SJSA1 (cell line): ENCODE data around the gene JARID2. TPM values are rescaled to one million over a fixed set of nuclear protein-coding genes. Genes with fewer than 3 reads are reported as not detected.

Experiments
- DNase-seq, 2 experiments: peaks; one replicate each; pipeline ENCODE4 v3.0.0-alpha.2; 2015 to 2020; ENCODE audit warnings: low spot score in 2 of 2, low read depth in 1 of 2
- H3K27ac ChIP-seq: fragments of 250-450 bp; sonication (Bioruptor Pico); 2 replicates; pipeline ENCODE4 v1.5.1; 2020; ENCODE audit warnings: mild to moderate bottlenecking, moderate library complexity
- H3K27me3 ChIP-seq: fragments of 250-450 bp; sonication (Bioruptor Pico); replicated peaks from 2 replicates; pipeline ENCODE4 v1.5.1; 2020; ENCODE audit warnings: mild to moderate bottlenecking, moderate library complexity
- H3K36me3 ChIP-seq: fragments of 250-450 bp; sonication (Bioruptor Pico); 2 replicates; pipeline ENCODE4 v1.5.1; 2020; ENCODE audit warnings: mild to moderate bottlenecking
- H3K4me1 ChIP-seq: fragments of 250-450 bp; sonication (Bioruptor Pico); replicated peaks from 2 replicates; pipeline ENCODE4 v1.6.1; 2021; ENCODE audit warnings: mild to moderate bottlenecking
- H3K4me3 ChIP-seq: fragments of 250-450 bp; sonication (Bioruptor Pico); 2 replicates; pipeline ENCODE4 v1.5.1; 2020; ENCODE audit warnings: mild to moderate bottlenecking
- H3K9me3 ChIP-seq: fragments of 250-450 bp; sonication (Bioruptor Pico); replicated peaks from 2 replicates; pipeline ENCODE4 v1.5.1; 2020; ENCODE audit warnings: mild to moderate bottlenecking
- total RNA-seq: library from RNA; depleted of rRNA; stranded (reverse); fragments of >200 nt; shearing (Covaris generic); gene quantifications from 2 replicates; pipeline ENCODE4 v1.2.3, GENCODE V29; 2014

The JARID2 gene
- total RNA-seq, 1 experiment from 2014 or later: 7.0 TPM

DNA sequence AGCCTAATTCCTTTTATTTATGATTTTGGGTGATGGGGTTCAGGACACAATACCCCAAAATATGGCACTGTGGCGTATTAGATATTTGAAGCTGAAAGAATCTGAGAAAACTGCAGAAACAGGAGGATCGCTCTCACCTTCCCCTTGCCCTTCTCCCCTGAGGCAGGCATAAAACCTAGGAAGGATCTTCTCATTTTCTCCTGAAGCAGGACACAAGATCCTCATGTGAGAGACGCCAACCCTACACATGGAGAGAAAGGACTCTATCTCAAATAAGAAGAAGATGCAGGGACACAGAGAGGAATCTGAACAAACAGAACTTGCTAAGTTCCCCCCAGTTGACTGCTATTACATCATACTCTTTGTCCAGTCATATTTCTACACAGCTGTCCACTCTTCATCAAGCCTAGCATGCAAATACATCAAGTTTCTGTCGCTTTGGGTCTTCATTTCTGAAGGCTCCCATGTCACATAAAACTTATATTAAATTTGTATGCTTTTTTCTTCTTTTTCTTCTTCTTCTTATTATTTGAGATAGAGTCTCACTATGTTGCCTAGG, 307.9 kb downstream of the JARID2 start:
- no peak overlapping the region for H3K4me3 ChIP-seq
- no peak overlapping the region for H3K27ac ChIP-seq
- no peaks in the 10 kb centered on the region for H3K36me3 ChIP-seq
- no peaks in the 10 kb centered on the region for H3K9me3 ChIP-seq
- H3K4me1 ChIP-seq: no peaks in the 10 kb centered on the region
- no peaks in the 10 kb centered on the region for H3K27me3 ChIP-seq
- no peak for DNase-seq

- Histone ChIP-seq H3K4me3 (no peak overlapping the region), H3K36me3 (no peaks in the 10 kb centered on the region), H3K4me1 (no peaks in the 10 kb centered on the region), H3K27ac (no peak overlapping the region), H3K27me3 (no peaks in the 10 kb centered on the region), H3K9me3 (no peaks in the 10 kb centered on the region)
- DNase-seq: no peak
Measured at GRCh38 chr6:15554728-15555100, 308.8 kb downstream of the JARID2 start.

DNA sequence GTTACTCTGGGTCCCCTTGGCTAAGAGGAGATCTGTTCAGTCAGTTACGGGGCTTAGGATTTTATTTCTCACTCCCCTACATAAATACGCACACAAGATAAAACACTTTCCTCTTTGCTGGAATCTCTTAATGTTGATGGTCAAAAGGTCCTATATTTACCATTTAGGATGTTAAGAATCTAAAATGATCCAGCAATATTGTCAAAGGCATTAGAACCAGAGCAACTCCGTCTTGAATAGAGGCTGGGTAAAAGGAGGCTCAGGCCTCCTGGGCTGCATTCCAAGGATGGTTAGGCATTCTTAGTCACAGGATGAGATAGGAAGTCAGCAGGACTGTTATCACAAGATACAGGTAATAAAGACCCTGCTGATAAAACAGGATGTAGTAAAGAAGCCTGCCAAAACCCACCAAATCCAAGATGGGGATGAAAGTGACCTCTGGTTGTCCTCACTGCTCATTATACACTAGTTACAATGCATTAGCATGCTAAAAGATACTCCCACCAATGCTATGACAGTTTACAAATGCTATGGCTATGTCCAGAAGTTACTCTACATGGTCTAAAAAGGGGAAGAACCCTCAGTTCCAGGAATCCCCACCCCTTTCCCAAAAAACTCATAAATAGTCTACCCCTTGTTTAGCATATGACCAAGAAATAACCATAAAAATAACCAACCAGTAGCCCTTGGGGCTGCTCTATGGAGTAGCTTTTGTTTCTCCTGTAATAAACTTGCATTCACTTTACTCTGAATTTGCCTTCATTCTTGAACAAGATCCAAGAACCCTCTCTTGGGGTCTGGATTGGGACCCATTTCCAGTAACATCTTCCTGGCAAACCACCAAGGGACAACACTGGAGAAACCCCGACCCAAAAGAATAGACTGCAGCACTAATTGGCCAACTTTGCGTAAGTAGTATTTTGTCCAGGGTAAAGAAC, 309.5 kb downstream of the JARID2 start:
- H3K36me3 ChIP-seq: no peaks in the 10 kb centered on the region
- no peaks in the 10 kb centered on the region for H3K27me3 ChIP-seq

GRCh38 chr6:15556711-15557110, 310.8 kb downstream of the JARID2 start:
- Histone ChIP-seq H3K9me3 (no peaks in the 10 kb centered on the region), H3K4me3 (no peak overlapping the region), H3K27ac (no peak overlapping the region), H3K4me1 (no peaks in the 10 kb centered on the region), H3K36me3 (no peaks in the 10 kb centered on the region), H3K27me3 (no peaks in the 10 kb centered on the region)
- no peak for DNase-seq

More for the DNA sequence above, 309.5 kb downstream of the JARID2 start:
- Histone ChIP-seq H3K4me1 (no peaks in the 10 kb centered on the region), H3K27ac (no peak overlapping the region), H3K9me3 (no peaks in the 10 kb centered on the region), H3K4me3 (no peak overlapping the region)
- DNase-seq: no peak

- Histone ChIP-seq H3K27ac (no peak overlapping the region), H3K36me3 (no peaks in the 10 kb centered on the region), H3K4me3 (no peak overlapping the region), H3K9me3 (no peaks in the 10 kb centered on the region), H3K4me1 (no peaks in the 10 kb centered on the region), H3K27me3 (no peaks in the 10 kb centered on the region)
- DNase-seq: no peak
Measured at GRCh38 chr6:15557174-15557573, 311.3 kb downstream of the JARID2 start.

DNA sequence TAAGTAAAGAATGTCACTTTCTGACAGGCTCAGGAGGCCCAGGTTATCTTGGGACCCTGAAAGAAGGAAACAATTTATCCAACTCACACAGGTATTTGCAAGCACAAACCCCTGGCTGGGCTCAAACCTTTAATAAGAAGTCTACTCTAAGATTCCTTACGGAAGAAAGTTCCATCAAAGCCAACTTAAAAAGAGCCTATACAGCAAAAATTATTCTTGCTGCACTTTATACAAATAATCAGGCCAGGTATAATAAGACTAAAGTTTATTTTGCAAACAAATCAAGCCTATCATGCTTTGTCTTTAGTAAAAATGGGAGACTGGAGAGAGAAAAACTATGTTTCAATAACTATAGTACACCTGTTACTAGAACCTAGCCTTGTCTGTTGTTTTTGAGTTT, 314.8 kb downstream of the JARID2 start:
- no peaks in the 10 kb centered on the region for H3K4me1 ChIP-seq
- no peaks in the 10 kb centered on the region for H3K27me3 ChIP-seq
- H3K9me3 ChIP-seq: no peaks in the 10 kb centered on the region
- DNase-seq: no peak
- H3K4me3 ChIP-seq: no peak overlapping the region
- H3K27ac ChIP-seq: no peak overlapping the region
- no peaks in the 10 kb centered on the region for H3K36me3 ChIP-seq

DNA sequence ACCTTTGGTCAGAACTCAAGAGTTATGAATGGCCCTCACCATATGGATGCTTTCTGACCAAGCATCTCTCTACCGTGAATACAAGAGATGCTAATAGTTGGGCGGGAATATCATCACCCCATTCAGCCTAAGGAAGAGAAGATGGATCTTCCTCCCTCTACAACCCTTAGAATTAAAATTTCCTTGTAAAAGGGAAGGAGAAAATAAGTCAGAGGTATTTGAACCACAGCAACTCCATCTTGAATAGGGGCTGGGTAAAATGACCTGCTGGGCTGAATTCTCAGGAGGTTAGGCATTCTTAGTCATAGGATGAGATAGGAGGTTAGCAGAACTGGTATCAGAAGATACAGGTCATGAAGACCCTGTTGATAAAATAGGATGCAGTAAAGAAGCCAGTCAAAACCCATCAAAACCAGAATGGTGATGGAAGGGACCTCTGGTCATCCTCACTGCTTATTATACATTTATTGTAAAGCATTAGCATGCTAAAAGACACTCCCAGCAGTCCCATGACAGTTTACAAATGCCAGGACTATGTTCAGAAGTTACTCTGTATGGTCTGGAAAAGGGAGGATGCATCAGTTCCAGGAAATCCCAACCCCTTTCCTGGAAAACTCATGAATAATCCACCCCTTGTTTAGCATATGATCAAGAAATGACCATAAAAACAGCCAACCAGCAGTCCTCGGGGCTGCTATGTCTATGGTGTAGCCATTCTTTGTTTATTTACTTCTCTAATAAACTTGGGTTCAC, 315.8 kb downstream of the JARID2 start:
- H3K4me1 ChIP-seq: no peaks in the 10 kb centered on the region
- no peaks in the 10 kb centered on the region for H3K27me3 ChIP-seq
- no peaks in the 10 kb centered on the region for H3K9me3 ChIP-seq
- no peak overlapping the region for H3K27ac ChIP-seq
- H3K36me3 ChIP-seq: no peaks in the 10 kb centered on the region
- H3K4me3 ChIP-seq: no peak overlapping the region
- DNase-seq: no peak

GRCh38 chr6:15562977-15563376, 317.1 kb downstream of the JARID2 start:
- Histone ChIP-seq H3K4me3 (no peak overlapping the region), H3K36me3 (no peaks in the 10 kb centered on the region), H3K27ac (no peak overlapping the region), H3K4me1 (no peaks in the 10 kb centered on the region), H3K9me3 (no peaks in the 10 kb centered on the region), H3K27me3 (no peaks in the 10 kb centered on the region)
- DNase-seq: no peak

GRCh38 chr6:15569035-15569995, 323.4 kb downstream of the JARID2 start:
- Histone ChIP-seq H3K27me3 (no peaks in the 10 kb centered on the region), H3K36me3 (no peaks in the 10 kb centered on the region), H3K9me3 (no peaks in the 10 kb centered on the region), H3K4me3 (no peak overlapping the region), H3K4me1 (no peaks in the 10 kb centered on the region; the same call in 1 of the 2 replicates), H3K27ac (no peak overlapping the region)
- no peak for DNase-seq

- Histone ChIP-seq H3K27me3 (no peaks in the 10 kb centered on the region), H3K4me1 (peaks cover 3% of the 10 kb centered on the region; the same call in 1 of the 2 replicates), H3K27ac (no peak overlapping the region), H3K9me3 (no peaks in the 10 kb centered on the region), H3K36me3 (no peaks in the 10 kb centered on the region), H3K4me3 (no peak overlapping the region)
- no peak for DNase-seq
Measured at GRCh38 chr6:15570171-15570570, 324.3 kb downstream of the JARID2 start.
